ENCODE results near the gene ICAM4.

The ICAM4 gene

GRCh38 chr19:10270616-10271394, 15.9 kb upstream of the ICAM4 start, which contains the start of gene ICAM1:
Gene ICAM1, plus strand, starts transcription at chr19:10271120. Its CDS starts 40 bp downstream, at chr19:10271160.
- peak; percentile 98 for DNase-seq (ENCODE audit: low read depth)
- peak within 1 kb of the TSS; percentile 42 for H3K4me3 ChIP-seq (ENCODE audit: low read depth, low read length)
- TF ChIP-seq POLR2A (IDR thresholded peaks at IDR 0.05; ENCODE audit: extremely low read depth, insufficient read length): no peak
- peak; percentile 45 for TF ChIP-seq CTCF (IDR thresholded peaks at IDR 0.05; ENCODE audit: low read depth, low read length)

- peak; percentile 77 for DNase-seq (ENCODE audit: low read depth)
- peak overlapping the region; percentile 42 for H3K4me3 ChIP-seq (ENCODE audit: low read depth, low read length)
- no peak for TF ChIP-seq MAX (IDR thresholded peaks at IDR 0.05; ENCODE audit: low read depth, low read length)
- no peak for TF ChIP-seq MYC (IDR thresholded peaks at IDR 0.05; ENCODE audit: low read depth, low read length)
- TF ChIP-seq CTCF (IDR thresholded peaks at IDR 0.05; ENCODE audit: low read depth, low read length): no peak
- no peak for TF ChIP-seq POLR2A (IDR thresholded peaks at IDR 0.05; ENCODE audit: extremely low read depth, insufficient read length)
These were observed 15.1 kb upstream of the ICAM4 start for GRCh38 chr19:10271543-10272086.

- peak; percentile 36 for DNase-seq (ENCODE audit: low read depth)
- TF ChIP-seq MYC (IDR thresholded peaks at IDR 0.05; ENCODE audit: low read depth, low read length): no peak
- no peak for TF ChIP-seq MAX (IDR thresholded peaks at IDR 0.05; ENCODE audit: low read depth, low read length)
- no peak for TF ChIP-seq CTCF (IDR thresholded peaks at IDR 0.05; ENCODE audit: low read depth, low read length)
- TF ChIP-seq POLR2A (IDR thresholded peaks at IDR 0.05; ENCODE audit: extremely low read depth, insufficient read length): no peak
- no peak overlapping the region for H3K4me3 ChIP-seq (ENCODE audit: low read depth, low read length)
These were observed 12.2 kb upstream of the ICAM4 start for GRCh38 chr19:10274589-10274988.

GRCh38 chr19:10277795-10278589, 8.8 kb upstream of the ICAM4 start:
- H3K4me3 ChIP-seq (ENCODE audit: low read depth, low read length): no peak overlapping the region

GRCh38 chr19:10278935-10279334, 7.8 kb upstream of the ICAM4 start:
- H3K4me3 ChIP-seq (ENCODE audit: low read depth, low read length): no peak overlapping the region
- no peak for TF ChIP-seq MAX (IDR thresholded peaks at IDR 0.05; ENCODE audit: low read depth, low read length)
- no peak for TF ChIP-seq CTCF (IDR thresholded peaks at IDR 0.05; ENCODE audit: low read depth, low read length)
- no peak for TF ChIP-seq POLR2A (IDR thresholded peaks at IDR 0.05; ENCODE audit: extremely low read depth, insufficient read length)
- TF ChIP-seq MYC (IDR thresholded peaks at IDR 0.05; ENCODE audit: low read depth, low read length): no peak

More at GRCh38 chr19:10277795-10278589, 8.8 kb upstream of the ICAM4 start:
- TF ChIP-seq POLR2A (IDR thresholded peaks at IDR 0.05; ENCODE audit: extremely low read depth, insufficient read length) (no peak), MYC (IDR thresholded peaks at IDR 0.05; ENCODE audit: low read depth, low read length) (no peak), CTCF (IDR thresholded peaks at IDR 0.05; ENCODE audit: low read depth, low read length) (no peak), MAX (IDR thresholded peaks at IDR 0.05; ENCODE audit: low read depth, low read length) (no peak)
- DNase-seq (ENCODE audit: low read depth): peak; percentile 43

More at GRCh38 chr19:10278935-10279334, 7.8 kb upstream of the ICAM4 start:
- peak; percentile 26 for DNase-seq (ENCODE audit: low read depth)

Data from NB4 (cell line).